Measurements from ENCODE around the gene PPBP.

DNA sequence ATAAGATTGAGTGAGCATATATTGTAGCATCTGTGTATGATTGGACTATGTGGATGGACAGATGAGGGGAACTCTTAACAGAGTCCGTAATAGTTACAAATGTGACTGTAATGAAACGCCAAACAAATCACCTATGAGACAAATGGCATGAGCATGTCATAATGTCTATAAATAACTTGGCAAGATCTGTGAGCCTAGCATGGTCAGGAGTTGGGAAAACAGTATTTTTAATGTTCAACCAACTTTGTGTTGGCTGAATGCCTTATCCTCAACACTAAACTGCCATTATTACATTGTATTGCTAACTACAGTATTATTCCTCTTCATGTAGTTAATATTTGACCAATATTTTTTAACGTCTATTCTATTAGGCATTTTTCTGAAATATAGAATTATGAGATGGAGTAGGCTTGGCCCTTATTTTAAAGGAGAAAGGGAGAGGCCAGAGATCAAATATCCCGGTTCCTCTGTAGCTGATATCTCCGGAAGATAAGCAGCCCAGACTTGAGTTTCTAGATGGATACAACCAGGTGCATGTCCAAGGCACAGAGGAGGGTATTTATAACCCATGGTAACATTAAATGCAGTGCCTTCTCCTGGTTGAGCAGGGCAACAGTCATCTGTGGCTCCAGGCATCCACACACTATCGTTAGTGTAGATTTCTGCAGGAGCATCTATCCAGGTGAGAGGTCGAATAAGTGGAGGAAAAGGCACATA lies 38.8 kb downstream of the PPBP start:
- TF ChIP-seq BHLHE40 (IDR thresholded peaks at IDR 0.05; ENCODE audit: borderline replicate concordance) (no peak), SP1 (IDR thresholded peaks at IDR 0.05) (no peak), NFRKB (IDR thresholded peaks at IDR 0.05) (no peak), ZNF384 (IDR thresholded peaks at IDR 0.05) (no peak), ELF4 (IDR thresholded peaks at IDR 0.05) (no peak), FOXK2 (IDR thresholded peaks at IDR 0.05) (no peak), ARNT (IDR thresholded peaks at IDR 0.05) (no peak), SUZ12 (IDR thresholded peaks at IDR 0.05) (no peak), TARDBP (IDR thresholded peaks at IDR 0.05) (no peak), FOXA1 (IDR thresholded peaks at IDR 0.05) (no peak), FOXM1 (IDR thresholded peaks at IDR 0.05; ENCODE audit: borderline replicate concordance) (no peak), HDGF (IDR thresholded peaks at IDR 0.05; ENCODE audit: borderline replicate concordance) (no peak), L3MBTL2 (conservative IDR thresholded peaks at IDR 0.05) (no peak)
- TF ChIP-seq, protein P1, sequence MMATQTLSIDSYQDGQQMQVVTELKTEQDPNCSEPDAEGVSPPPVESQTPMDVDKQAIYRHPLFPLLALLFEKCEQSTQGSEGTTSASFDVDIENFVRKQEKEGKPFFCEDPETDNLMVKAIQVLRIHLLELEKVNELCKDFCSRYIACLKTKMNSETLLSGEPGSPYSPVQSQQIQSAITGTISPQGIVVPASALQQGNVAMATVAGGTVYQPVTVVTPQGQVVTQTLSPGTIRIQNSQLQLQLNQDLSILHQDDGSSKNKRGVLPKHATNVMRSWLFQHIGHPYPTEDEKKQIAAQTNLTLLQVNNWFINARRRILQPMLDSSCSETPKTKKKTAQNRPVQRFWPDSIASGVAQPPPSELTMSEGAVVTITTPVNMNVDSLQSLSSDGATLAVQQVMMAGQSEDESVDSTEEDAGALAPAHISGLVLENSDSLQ (IDR thresholded peaks at IDR 0.05), result no peak
